Loucy (cell line): ENCODE data around the gene TNNT3.

ENCODE experiments used
- EZH2phosphoT487 ChIP-seq: fragments of 200-600 bp; IDR thresholded peaks from 2 replicates; pipeline ENCODE4 v1.6.1; 2018; ENCODE audit warnings: antibody characterized with exemption, mild to moderate bottlenecking, moderate library complexity, borderline replicate concordance
- TF ChIP-seq, protein P1 (sequence below): fragments of 200-600 bp; sonication (generic); conservative IDR thresholded peaks from 2 replicates; pipeline ENCODE4 v1.5.1; 2014; ENCODE audit warnings: mild to moderate bottlenecking, antibody characterized with exemption, low read length

DNA sequence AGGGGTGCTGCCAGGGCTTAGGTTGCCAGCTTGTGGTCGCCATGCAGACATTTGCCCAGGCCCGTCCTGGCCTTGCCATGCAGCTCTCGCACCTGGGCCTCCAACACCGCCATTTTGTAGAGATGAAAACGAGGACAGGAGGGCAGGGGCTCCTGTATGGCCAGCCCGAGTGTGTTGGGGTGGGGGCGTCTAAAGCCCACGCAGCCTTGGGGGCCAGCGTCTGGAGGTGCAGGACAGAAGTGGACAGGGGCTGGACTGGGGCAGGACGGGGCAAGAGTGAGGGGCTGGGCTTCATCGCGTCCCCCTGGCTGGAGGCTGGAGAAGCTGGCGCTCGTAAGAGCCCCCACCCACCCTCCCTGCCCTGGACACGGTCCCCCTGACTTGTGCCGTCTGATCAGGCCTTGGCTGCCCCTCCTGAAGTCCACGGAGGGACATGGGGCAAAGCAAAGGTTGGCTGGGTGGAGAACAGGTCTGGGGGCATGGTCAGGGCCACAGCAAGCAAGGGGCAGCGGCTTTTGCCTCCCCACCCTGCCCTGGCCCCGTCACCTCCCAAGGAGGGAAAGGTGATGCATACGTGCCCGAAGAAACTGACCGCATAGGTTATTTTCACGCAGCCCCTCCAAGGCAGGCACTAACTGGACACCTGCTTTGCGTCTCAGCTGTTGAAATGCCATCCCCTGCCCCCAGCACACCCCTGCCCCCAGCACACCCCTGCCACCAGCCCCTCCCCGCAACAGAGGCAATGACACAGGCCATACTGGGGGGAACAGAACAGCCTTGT, 815 bp downstream of the TNNT3 start:
- TF ChIP-seq, protein P1, sequence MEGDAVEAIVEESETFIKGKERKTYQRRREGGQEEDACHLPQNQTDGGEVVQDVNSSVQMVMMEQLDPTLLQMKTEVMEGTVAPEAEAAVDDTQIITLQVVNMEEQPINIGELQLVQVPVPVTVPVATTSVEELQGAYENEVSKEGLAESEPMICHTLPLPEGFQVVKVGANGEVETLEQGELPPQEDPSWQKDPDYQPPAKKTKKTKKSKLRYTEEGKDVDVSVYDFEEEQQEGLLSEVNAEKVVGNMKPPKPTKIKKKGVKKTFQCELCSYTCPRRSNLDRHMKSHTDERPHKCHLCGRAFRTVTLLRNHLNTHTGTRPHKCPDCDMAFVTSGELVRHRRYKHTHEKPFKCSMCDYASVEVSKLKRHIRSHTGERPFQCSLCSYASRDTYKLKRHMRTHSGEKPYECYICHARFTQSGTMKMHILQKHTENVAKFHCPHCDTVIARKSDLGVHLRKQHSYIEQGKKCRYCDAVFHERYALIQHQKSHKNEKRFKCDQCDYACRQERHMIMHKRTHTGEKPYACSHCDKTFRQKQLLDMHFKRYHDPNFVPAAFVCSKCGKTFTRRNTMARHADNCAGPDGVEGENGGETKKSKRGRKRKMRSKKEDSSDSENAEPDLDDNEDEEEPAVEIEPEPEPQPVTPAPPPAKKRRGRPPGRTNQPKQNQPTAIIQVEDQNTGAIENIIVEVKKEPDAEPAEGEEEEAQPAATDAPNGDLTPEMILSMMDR, result no peak
- TF ChIP-seq EZH2phosphoT487, result no peak
